Testis (tissue), 3 donors: Measurements from ENCODE around the gene ANKRD33B. TPM values are rescaled to one million over a fixed set of nuclear protein-coding genes. Genes with fewer than 3 reads are reported as not detected.

Experiments used
- DNase-seq: peaks from one replicate; pipeline ENCODE4 v3.0.0-alpha.2; 2019
- H3K27ac ChIP-seq, 2 donors: fragments of 200-600 bp; sonication (generic); one replicate each; pipeline ENCODE4 v1.5.1; 2019
- H3K27me3 ChIP-seq: fragments of 200-600 bp; sonication (generic); one replicate; pipeline ENCODE4 v1.5.1; 2019
- H3K36me3 ChIP-seq: fragments of 200-600 bp; sonication (generic); one replicate; pipeline ENCODE4 v1.5.1; 2017; ENCODE audit warnings: low read depth; ENCODE audit errors: missing control alignments
- H3K4me1 ChIP-seq: fragments of 200-600 bp; sonication (generic); one replicate; pipeline ENCODE4 v1.5.1; 2019
- H3K4me3 ChIP-seq, 2 donors: fragments of 200-600 bp; sonication (generic); one replicate each; pipeline ENCODE4 v1.5.1; 2017 to 2019
- H3K9me3 ChIP-seq: fragments of 200-600 bp; sonication (generic); one replicate; pipeline ENCODE4 v1.5.1; 2017
- POLR2A ChIP-seq: fragments of 450-650 bp; IDR thresholded peaks from one replicate; pipeline ENCODE4 v1.6.1; 2017; ENCODE audit warnings: antibody characterized with exemption, mild to moderate bottlenecking, moderate library complexity
- WGBS, 2 donors: methylation state at CpG; one replicate each; pipeline ENCODE4 v1.1.5; 2018; 5-methylcytosine and 5-hydroxymethylcytosine counted together
- intact Hi-C: fragments of 100-400 bp; cut with DNase I; formaldehyde crosslinking; loops from one replicate; pipeline ENCODE4 v1.15.1; 2023; ENCODE audit warnings: low total_unique reads
- polyA plus RNA-seq: library from polyadenylated mRNA; stranded (reverse); fragments of 350-450 nt; fragmentation: Illumina TruSeq; extraction: RNeasy Lipid Tissue Mini Kit (QIAGEN cat#74804); gene quantifications from one replicate; pipeline ENCODE4 v1.2.3, GENCODE V29; 2014; ENCODE audit warnings: low read depth, low replicate concordance; ENCODE audit not compliant: insufficient read depth
- total RNA-seq, 2 donors: library from RNA; depleted of rRNA; stranded (reverse); fragments of >200 nt; gene quantifications; one replicate each; pipeline ENCODE4 v1.2.3, GENCODE V29; 2016
- TF ChIP-seq, protein P1 (sequence below), 3 experiments: fragments of 450-650 bp in 2 of 3; fragments of 200-600 bp in 1 of 3; sonication (generic) in 1 of 3; IDR thresholded peaks; one replicate each; pipeline ENCODE4 v1.5.1; 2016 to 2019; ENCODE audit warnings: antibody characterized with exemption in 3 of 3, mild to moderate bottlenecking in 2 of 3, moderate library complexity in 1 of 3

ANKRD33B gene
- total and polyA plus RNA-seq, 3 donors from 2014 or later, result 3.7 to 5.8 (median 5.6) TPM

DNA sequence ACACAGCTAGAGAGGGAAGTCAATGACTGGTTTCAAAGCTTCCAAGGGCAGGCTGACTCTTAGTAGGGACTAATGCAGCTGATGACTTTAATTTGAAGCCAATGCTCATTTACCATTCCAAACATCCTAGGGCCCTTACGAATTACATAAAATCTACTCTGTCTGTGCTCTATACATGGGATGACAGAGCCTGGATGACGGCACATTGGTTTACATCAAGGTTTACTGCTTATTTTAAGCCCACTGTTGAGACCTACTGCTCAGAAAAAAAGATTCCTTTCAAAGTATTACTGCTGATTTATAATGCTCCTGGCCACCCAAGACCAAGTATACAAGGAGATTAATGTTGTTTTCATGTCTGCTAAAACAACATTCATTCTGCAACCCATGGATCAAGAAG is 123.0 kb downstream of the ANKRD33B start:
- Histone ChIP-seq H3K27ac (no peak overlapping the region), H3K27me3 (no peaks in the 10 kb centered on the region), H3K4me1 (no peaks in the 10 kb centered on the region), H3K4me3 (no peak overlapping the region), H3K9me3 (no peaks in the 10 kb centered on the region), H3K36me3 (no peaks in the 10 kb centered on the region)
- TF ChIP-seq, protein P1, sequence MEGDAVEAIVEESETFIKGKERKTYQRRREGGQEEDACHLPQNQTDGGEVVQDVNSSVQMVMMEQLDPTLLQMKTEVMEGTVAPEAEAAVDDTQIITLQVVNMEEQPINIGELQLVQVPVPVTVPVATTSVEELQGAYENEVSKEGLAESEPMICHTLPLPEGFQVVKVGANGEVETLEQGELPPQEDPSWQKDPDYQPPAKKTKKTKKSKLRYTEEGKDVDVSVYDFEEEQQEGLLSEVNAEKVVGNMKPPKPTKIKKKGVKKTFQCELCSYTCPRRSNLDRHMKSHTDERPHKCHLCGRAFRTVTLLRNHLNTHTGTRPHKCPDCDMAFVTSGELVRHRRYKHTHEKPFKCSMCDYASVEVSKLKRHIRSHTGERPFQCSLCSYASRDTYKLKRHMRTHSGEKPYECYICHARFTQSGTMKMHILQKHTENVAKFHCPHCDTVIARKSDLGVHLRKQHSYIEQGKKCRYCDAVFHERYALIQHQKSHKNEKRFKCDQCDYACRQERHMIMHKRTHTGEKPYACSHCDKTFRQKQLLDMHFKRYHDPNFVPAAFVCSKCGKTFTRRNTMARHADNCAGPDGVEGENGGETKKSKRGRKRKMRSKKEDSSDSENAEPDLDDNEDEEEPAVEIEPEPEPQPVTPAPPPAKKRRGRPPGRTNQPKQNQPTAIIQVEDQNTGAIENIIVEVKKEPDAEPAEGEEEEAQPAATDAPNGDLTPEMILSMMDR (IDR thresholded peaks at IDR 0.05), result no peak
- TF ChIP-seq POLR2A, result no peak
- no peak for DNase-seq
- intact Hi-C loops, result no loop called here
- WGBS, 2 donors, result 94 to 96% methylated on average over 2 of the region's 2 CpGs

DNA sequence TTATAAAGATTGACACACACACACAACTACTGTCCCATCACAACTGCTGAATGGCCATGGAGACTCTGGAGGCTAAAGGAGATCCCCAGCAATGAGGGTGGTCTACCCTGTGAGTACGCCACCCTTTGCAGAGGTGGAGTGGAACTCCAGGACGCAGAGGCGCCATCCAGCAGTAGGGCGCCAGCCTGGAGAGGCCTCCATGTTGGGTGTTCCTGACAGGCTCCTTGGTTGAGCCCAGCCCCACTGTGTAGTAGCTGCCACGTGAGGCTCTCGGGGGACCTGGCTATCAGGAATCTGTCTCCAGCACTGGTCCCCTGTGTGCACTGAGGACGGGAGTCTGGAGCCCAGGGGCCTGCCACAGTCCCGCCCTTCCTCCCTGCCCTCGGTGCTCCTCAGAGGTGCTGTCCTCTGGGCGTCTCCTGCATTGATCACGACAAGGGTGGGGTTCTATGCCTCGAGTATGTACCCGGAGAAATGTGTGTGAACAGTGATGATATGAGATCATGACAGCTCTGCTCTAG is 124.8 kb downstream of the ANKRD33B start:
- Histone ChIP-seq H3K4me3 (no peak overlapping the region), H3K36me3 (no peaks in the 10 kb centered on the region), H3K4me1 (no peaks in the 10 kb centered on the region), H3K9me3 (no peaks in the 10 kb centered on the region), H3K27me3 (no peaks in the 10 kb centered on the region), H3K27ac (no peak overlapping the region)
- intact Hi-C loops, result no loop called here
- TF ChIP-seq, protein P1 (IDR thresholded peaks at IDR 0.05), result no peak
- TF ChIP-seq POLR2A, result no peak
- DNase-seq, result no peak
- WGBS, 2 donors, result 93 to 94% methylated on average over 11 to 13 of the region's 13 CpGs

DNA sequence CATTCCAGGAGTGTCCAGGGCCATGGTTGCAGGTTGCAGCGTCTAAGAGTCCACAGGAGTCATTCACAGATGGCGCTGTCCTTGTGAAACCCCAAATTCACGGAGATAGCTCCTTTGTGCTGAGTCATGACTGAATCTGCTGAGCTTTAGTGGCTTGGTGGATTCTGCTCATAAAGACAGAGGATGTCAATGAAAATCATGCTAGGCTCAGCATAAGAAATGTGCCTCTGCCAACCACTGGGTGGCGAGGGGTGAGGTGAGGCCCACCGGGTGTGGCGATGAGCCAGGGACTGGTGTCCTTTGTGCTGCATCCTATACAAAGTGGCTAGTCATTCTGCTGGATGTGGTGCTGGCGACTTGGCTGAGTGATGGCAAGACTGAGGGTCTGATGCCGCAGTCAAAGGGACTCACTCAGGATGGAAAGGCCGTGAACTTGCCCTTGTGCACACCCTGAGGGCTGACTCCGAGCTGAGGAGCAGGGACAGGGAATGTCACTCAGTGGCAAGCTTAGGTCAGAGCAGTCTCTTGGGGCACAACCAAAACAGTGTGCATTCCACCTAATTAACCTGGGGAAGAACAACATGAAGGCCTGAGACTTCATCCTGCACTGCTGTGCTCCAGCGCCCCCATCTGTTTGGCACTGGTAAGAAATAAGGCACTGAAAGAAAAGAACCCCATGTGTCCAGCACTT is 125.7 kb downstream of the ANKRD33B start:
- Histone ChIP-seq H3K9me3 (no peaks in the 10 kb centered on the region), H3K36me3 (no peaks in the 10 kb centered on the region), H3K27me3 (no peaks in the 10 kb centered on the region), H3K4me3 (no peak overlapping the region), H3K27ac (no peak overlapping the region), H3K4me1 (no peaks in the 10 kb centered on the region)
- intact Hi-C loops, result no loop called here
- WGBS, 2 donors, result 75 to 93% methylated on average over 8 to 11 of the region's 11 CpGs
- TF ChIP-seq POLR2A, result no peak
- TF ChIP-seq, protein P1 (IDR thresholded peaks at IDR 0.05), result no peak
- DNase-seq, result peak; percentile 29

DNA sequence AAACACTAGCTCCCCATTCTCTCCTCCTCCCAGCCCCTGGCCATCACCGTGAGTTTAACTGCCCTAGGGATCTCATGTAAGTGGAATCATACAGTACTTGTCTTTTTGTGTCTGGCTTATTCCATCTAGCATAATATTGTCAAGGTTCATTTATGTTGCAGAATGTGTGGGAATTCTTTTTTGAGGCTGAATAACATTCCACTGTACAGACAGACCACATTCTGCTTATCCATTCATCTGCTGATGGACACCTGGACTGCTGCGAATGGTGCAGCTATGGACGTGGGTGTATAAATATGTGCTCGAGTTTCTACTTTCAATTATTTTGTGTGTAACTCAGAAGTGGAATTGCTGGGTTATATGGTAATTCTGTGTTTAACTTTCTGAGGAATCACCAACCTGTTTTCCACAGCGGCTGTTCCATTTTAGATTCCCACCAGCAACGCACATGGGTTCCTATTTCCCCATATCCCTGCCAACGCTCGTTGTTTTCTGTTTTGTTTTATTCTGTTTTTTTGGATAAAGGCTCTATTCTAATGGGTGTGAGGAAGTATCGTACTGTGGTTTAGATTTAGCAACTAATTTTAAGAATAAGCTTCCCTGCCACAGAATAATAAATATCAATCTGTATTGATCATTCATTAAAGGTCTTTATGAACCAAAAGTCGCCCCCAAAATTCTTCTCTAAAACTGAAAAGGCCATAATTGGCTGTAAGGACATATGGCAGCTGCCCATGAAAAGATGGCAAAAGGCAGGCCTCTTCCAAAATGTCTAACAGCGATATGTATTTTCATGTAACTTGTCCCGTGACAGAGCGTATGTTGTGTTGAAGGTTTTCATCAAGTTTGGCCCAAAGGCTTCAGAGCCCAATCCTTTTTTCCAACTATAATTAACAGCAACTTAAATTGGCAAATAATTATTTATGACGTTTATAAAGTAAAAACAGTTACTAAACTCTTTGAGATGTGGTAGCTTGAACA is 126.9 kb downstream of the ANKRD33B start:
- Histone ChIP-seq H3K36me3 (no peaks in the 10 kb centered on the region), H3K4me1 (no peaks in the 10 kb centered on the region), H3K27ac (no peak overlapping the region), H3K9me3 (no peaks in the 10 kb centered on the region), H3K4me3 (no peak overlapping the region), H3K27me3 (no peaks in the 10 kb centered on the region)
- no peak for DNase-seq
- 85 to 94% methylated on average over 14 of the region's 14 CpGs for WGBS, 2 donors
- intact Hi-C loops, result no loop called here
- TF ChIP-seq, protein P1 (IDR thresholded peaks at IDR 0.05), result no peak
- TF ChIP-seq POLR2A, result no peak
